Measurements from ENCODE around the gene GET4. TPM values are rescaled to one million over a fixed set of nuclear protein-coding genes. Genes with fewer than 3 reads are reported as not detected.

GET4 gene
- total RNA-seq, 1 experiment from 2014 or later, result 96.7 TPM

DNA sequence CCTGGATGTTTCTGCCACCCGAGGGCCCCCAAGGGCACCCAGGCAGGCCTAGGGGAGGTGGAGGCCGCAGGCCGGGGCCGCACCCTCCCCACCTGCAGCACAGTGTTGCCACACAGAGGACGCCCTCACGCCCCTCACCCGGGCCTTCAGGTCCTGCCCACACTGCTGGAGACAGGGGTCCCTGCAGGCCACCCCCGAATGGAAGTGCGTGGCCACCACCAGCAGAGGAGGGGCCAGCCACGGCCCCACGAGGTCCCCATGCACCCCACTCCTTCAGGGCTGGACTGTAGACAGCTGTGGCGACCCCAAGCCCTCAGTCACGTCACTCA lies 42.7 kb downstream of the GET4 start:
- DNase-seq, result no peak
- Histone ChIP-seq H3K9me2 (replicated peaks; ENCODE audit: low read length) (no peaks in the 10 kb centered on the region), H3K4me3 (ENCODE audit: low read length) (no peak overlapping the region), H2AFZ (ENCODE audit: low read length) (no peak overlapping the region), H3K4me1 (ENCODE audit: insufficient read depth, low read length) (peaks cover 23% of the 10 kb centered on the region), H3K9ac (ENCODE audit: low read length) (no peak overlapping the region), H3K4me2 (ENCODE audit: low read length) (no peak overlapping the region), H3K79me2 (ENCODE audit: low read length) (no peaks in the 10 kb centered on the region), H3K27me3 (ENCODE audit: low read length) (no peaks in the 10 kb centered on the region), H3F3A (ENCODE audit: low read length, unreplicated experiment) (no peaks in the 10 kb centered on the region), H3K36me3 (ENCODE audit: low read depth, low read length) (no peaks in the 10 kb centered on the region), H3K9me3 (ENCODE audit: low read length) (no peaks in the 10 kb centered on the region), H3K27ac (ENCODE audit: low read length) (no peak overlapping the region), H4K20me1 (ENCODE audit: low read length) (no peaks in the 10 kb centered on the region)
- BruUV-seq (replicated peaks), result no TSS peak
- TF ChIP-seq, protein P1, sequence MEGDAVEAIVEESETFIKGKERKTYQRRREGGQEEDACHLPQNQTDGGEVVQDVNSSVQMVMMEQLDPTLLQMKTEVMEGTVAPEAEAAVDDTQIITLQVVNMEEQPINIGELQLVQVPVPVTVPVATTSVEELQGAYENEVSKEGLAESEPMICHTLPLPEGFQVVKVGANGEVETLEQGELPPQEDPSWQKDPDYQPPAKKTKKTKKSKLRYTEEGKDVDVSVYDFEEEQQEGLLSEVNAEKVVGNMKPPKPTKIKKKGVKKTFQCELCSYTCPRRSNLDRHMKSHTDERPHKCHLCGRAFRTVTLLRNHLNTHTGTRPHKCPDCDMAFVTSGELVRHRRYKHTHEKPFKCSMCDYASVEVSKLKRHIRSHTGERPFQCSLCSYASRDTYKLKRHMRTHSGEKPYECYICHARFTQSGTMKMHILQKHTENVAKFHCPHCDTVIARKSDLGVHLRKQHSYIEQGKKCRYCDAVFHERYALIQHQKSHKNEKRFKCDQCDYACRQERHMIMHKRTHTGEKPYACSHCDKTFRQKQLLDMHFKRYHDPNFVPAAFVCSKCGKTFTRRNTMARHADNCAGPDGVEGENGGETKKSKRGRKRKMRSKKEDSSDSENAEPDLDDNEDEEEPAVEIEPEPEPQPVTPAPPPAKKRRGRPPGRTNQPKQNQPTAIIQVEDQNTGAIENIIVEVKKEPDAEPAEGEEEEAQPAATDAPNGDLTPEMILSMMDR (conservative IDR thresholded peaks at IDR 0.05; ENCODE audit: low read depth, low read length), result no peak
- TF ChIP-seq EZH2 (IDR thresholded peaks at IDR 0.05; ENCODE audit: low read length, unreplicated experiment) (no peak), EZH2phosphoT487 (IDR thresholded peaks at IDR 0.05; ENCODE audit: borderline replicate concordance, low read length) (no peak)
- ChIA-PET CTCF (no interaction called here), POLR2A (ENCODE audit: unreplicated experiment) (no interaction called here)
- no peak for ATAC-seq
- intact Hi-C loops (cut with micrococcal nuclease), result no loop called here

DNA sequence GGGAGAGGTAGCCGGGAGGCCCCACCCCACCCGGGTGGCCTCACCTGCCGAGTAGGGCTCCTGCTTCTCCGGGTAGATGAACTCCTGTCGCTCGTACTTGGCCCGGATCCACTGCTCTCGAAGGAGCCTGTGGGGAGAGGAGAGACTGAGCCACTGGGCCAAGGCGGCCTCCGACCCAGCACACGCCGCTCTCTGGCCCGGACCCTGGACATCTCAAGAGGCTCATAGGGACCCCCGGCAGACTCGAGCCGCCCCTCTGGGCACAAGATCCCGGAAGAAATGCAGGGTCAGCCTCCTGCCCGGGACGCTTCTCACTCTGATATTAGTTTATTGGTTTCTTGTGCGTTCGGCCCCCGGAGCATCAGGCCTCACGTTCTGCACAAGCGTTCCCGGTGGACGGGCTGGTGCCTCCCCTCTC lies 43.6 kb downstream of the GET4 start:
- Histone ChIP-seq H3K9me3 (ENCODE audit: low read length) (no peaks in the 10 kb centered on the region), H3K9ac (ENCODE audit: low read length) (no peak overlapping the region), H3K79me2 (ENCODE audit: low read length) (no peaks in the 10 kb centered on the region), H3K36me3 (ENCODE audit: low read depth, low read length) (no peaks in the 10 kb centered on the region), H3K4me2 (ENCODE audit: low read length) (no peak overlapping the region), H3K27ac (ENCODE audit: low read length) (no peak overlapping the region), H4K20me1 (ENCODE audit: low read length) (no peaks in the 10 kb centered on the region), H3F3A (ENCODE audit: low read length, unreplicated experiment) (no peaks in the 10 kb centered on the region), H3K9me2 (replicated peaks; ENCODE audit: low read length) (no peaks in the 10 kb centered on the region), H3K4me1 (ENCODE audit: insufficient read depth, low read length) (peaks cover 15% of the 10 kb centered on the region), H2AFZ (ENCODE audit: low read length) (no peak overlapping the region), H3K27me3 (ENCODE audit: low read length) (no peaks in the 10 kb centered on the region), H3K4me3 (ENCODE audit: low read length) (no peak overlapping the region)
- POLR2A ChIA-PET (ENCODE audit: unreplicated experiment), result no interaction called here
- BruUV-seq (replicated peaks), result no TSS peak
- CTCF ChIA-PET, result no interaction called here
- DNase-seq (no peak), ATAC-seq (no peak)
- no peak for TF ChIP-seq EZH2phosphoT487 (IDR thresholded peaks at IDR 0.05; ENCODE audit: borderline replicate concordance, low read length)
- TF ChIP-seq, protein P1 (conservative IDR thresholded peaks at IDR 0.05; ENCODE audit: low read depth, low read length), result no peak
- no peak for TF ChIP-seq EZH2 (IDR thresholded peaks at IDR 0.05; ENCODE audit: low read length, unreplicated experiment)
- intact Hi-C loops (cut with micrococcal nuclease), result no loop called here

DNA sequence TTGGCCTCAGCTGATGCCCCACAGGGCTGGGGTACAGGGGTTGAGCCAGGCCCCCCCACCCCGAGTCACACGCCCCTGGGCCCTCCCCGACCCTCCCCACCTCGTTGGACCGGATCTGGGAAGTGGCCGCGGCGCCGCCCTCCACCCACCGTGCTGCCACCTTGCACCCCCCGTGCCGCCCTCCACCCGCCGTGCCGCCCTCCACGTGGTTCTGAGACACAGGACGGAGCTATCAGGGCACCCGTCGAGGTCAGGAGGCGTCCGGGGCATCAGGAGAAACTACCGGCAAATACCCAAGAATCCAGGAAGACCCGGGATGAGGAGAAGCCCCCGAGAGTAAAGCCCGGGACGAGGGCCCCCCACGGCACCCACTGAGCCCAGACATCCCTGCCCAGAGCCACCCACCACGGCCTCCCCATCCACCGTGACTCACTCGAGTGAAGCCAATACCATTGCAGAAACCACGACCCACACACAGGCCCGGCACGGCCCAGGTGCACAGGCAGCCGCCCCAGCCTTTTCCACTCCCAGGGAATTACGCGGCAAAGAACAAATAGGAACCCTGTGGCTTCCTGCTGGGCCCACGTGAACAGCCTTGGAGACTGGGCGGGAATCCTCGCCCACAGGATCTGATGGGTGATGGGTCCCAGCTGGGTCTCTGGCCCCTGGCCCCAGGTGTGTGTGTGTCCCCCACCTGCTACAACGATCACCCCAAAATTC lies 44.2 kb downstream of the GET4 start:
- BruUV-seq (replicated peaks), result no TSS peak

More for the DNA sequence above, 44.2 kb downstream of the GET4 start:
- Histone ChIP-seq H3K9me3 (ENCODE audit: low read length) (no peaks in the 10 kb centered on the region), H3K4me1 (ENCODE audit: insufficient read depth, low read length) (peaks cover 15% of the 10 kb centered on the region), H3K9me2 (replicated peaks; ENCODE audit: low read length) (no peaks in the 10 kb centered on the region), H3K27me3 (ENCODE audit: low read length) (no peaks in the 10 kb centered on the region), H3F3A (ENCODE audit: low read length, unreplicated experiment) (no peaks in the 10 kb centered on the region), H4K20me1 (ENCODE audit: low read length) (no peaks in the 10 kb centered on the region), H3K27ac (ENCODE audit: low read length) (no peak overlapping the region), H3K4me3 (ENCODE audit: low read length) (no peak overlapping the region), H3K36me3 (ENCODE audit: low read depth, low read length) (no peaks in the 10 kb centered on the region), H3K79me2 (ENCODE audit: low read length) (no peaks in the 10 kb centered on the region), H2AFZ (ENCODE audit: low read length) (no peak overlapping the region), H3K4me2 (ENCODE audit: low read length) (no peak overlapping the region), H3K9ac (ENCODE audit: low read length) (no peak overlapping the region)
- ATAC-seq (0 out of 2 replicates have a peak, but pooled peaks have one; percentile 8), DNase-seq (peak; percentile 17)
- intact Hi-C loops (cut with micrococcal nuclease), result no loop called here
- CTCF ChIA-PET, result no interaction called here
- POLR2A ChIA-PET (ENCODE audit: unreplicated experiment), result no interaction called here
- TF ChIP-seq EZH2phosphoT487 (IDR thresholded peaks at IDR 0.05; ENCODE audit: borderline replicate concordance, low read length) (no peak), EZH2 (IDR thresholded peaks at IDR 0.05; ENCODE audit: low read length, unreplicated experiment) (no peak)
- TF ChIP-seq, protein P1 (conservative IDR thresholded peaks at IDR 0.05; ENCODE audit: low read depth, low read length), result no peak
